Neural progenitor cell (in vitro differentiated cells): ENCODE results near the gene FNIP1.

ENCODE experiments used
- EZH2 ChIP-seq: fragments of 200-600 bp; sonication (generic); IDR thresholded peaks from 2 replicates; pipeline ENCODE4 v1.6.1; 2017; ENCODE audit warnings: antibody characterized with exemption, mild to moderate bottlenecking, moderate library complexity
- EZH2phosphoT487 ChIP-seq: fragments of 200-600 bp; sonication (generic); IDR thresholded peaks from 2 replicates; pipeline ENCODE4 v1.6.1; 2017; ENCODE audit warnings: antibody characterized with exemption
- TF ChIP-seq, protein P1 (sequence below): fragments of 200-600 bp; sonication (generic); IDR thresholded peaks from 2 replicates; pipeline ENCODE4 v1.5.1; 2017; ENCODE audit warnings: antibody characterized with exemption, mild to moderate bottlenecking

DNA sequence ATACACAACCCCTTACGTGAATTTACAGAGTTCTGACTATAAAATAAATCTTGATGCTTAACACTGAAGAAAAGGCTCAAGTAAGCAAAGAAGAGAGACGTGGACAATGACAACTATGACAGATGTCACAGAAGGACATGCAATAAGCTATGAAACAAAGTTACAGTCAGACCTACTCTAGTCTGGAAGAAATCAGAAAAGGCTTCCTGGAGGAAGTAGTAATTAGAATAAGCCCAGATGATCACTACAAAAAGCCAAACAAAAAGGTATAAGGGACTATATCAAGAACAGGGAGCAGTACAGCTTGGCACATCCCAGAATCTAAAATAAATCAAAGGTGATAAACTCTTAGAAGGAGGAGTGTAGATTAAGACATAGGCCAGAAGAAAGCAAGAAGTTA is 6.3 kb downstream of the FNIP1 start:
- TF ChIP-seq, protein P1, sequence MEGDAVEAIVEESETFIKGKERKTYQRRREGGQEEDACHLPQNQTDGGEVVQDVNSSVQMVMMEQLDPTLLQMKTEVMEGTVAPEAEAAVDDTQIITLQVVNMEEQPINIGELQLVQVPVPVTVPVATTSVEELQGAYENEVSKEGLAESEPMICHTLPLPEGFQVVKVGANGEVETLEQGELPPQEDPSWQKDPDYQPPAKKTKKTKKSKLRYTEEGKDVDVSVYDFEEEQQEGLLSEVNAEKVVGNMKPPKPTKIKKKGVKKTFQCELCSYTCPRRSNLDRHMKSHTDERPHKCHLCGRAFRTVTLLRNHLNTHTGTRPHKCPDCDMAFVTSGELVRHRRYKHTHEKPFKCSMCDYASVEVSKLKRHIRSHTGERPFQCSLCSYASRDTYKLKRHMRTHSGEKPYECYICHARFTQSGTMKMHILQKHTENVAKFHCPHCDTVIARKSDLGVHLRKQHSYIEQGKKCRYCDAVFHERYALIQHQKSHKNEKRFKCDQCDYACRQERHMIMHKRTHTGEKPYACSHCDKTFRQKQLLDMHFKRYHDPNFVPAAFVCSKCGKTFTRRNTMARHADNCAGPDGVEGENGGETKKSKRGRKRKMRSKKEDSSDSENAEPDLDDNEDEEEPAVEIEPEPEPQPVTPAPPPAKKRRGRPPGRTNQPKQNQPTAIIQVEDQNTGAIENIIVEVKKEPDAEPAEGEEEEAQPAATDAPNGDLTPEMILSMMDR, result no peak
- no peak for TF ChIP-seq EZH2
- no peak for TF ChIP-seq EZH2phosphoT487
